ENCODE results near the gene SETD6. TPM values are rescaled to one million over a fixed set of nuclear protein-coding genes. Genes with fewer than 3 reads are reported as not detected.

Gene SETD6
- total and polyA plus RNA-seq, 3 donors from 2014 or later: 21.6 to 77.5 (median 71.2) TPM

DNA sequence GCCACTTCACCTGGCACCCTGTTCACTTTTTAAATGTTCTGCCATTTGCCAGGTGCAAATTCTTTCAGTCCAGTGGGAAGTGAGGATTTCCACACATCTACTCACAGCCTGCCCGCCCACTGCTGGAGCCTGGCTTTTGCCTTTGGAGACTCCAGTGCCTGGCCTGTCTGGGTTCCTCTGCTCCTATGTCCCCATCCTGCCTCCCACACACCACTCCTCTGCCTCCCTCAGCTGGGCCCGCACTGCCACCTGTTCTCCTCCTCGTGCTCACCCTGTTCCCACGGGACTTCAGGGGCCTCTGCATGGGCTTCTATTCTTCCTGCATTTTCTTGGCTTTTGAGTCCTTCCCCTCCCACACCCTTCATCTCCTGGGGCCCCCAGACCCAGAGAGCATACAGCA is 23.3 kb upstream of the SETD6 start:
- TF ChIP-seq, protein P1, sequence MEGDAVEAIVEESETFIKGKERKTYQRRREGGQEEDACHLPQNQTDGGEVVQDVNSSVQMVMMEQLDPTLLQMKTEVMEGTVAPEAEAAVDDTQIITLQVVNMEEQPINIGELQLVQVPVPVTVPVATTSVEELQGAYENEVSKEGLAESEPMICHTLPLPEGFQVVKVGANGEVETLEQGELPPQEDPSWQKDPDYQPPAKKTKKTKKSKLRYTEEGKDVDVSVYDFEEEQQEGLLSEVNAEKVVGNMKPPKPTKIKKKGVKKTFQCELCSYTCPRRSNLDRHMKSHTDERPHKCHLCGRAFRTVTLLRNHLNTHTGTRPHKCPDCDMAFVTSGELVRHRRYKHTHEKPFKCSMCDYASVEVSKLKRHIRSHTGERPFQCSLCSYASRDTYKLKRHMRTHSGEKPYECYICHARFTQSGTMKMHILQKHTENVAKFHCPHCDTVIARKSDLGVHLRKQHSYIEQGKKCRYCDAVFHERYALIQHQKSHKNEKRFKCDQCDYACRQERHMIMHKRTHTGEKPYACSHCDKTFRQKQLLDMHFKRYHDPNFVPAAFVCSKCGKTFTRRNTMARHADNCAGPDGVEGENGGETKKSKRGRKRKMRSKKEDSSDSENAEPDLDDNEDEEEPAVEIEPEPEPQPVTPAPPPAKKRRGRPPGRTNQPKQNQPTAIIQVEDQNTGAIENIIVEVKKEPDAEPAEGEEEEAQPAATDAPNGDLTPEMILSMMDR (IDR thresholded peaks at IDR 0.05): no peak
- no peak for TF ChIP-seq POLR2A (IDR thresholded peaks at IDR 0.05)
- intact Hi-C loops (cut with DNase I; ENCODE audit: low total_unique reads): loop anchor here (5.0 kb wide), 1 partner anchor 155 kb away; no protein-coding TSS in a partner anchor
- peak; percentile 61 for DNase-seq
- Histone ChIP-seq H3K9me3 (no peaks in the 10 kb centered on the region), H3K27ac (no peak overlapping the region), H3K4me1 (peaks cover 31% of the 10 kb centered on the region), H3K4me3 (no peak overlapping the region), H3K27me3 (no peaks in the 10 kb centered on the region), H3K36me3 (ENCODE audit: low read depth, missing control alignments) (no peaks in the 10 kb centered on the region)
- 56 to 61% methylated on average over 4 of the region's 4 CpGs for WGBS, 2 donors

GRCh38 chr16:58492735-58493134 is 22.6 kb upstream of the SETD6 start:
- intact Hi-C loops (cut with DNase I; ENCODE audit: low total_unique reads): loop anchor here (5.0 kb wide), 1 partner anchor 155 kb away; no protein-coding TSS in a partner anchor
- Histone ChIP-seq H3K27ac (no peak overlapping the region), H3K36me3 (ENCODE audit: low read depth, missing control alignments) (no peaks in the 10 kb centered on the region), H3K9me3 (no peaks in the 10 kb centered on the region), H3K27me3 (no peaks in the 10 kb centered on the region), H3K4me1 (peaks cover 28% of the 10 kb centered on the region), H3K4me3 (no peak overlapping the region)
- TF ChIP-seq, protein P1 (IDR thresholded peaks at IDR 0.05): no peak
- no peak for TF ChIP-seq POLR2A (IDR thresholded peaks at IDR 0.05)
- WGBS, 2 donors: 47 to 53% methylated on average over 5 of the region's 5 CpGs
- peak; percentile 58 for DNase-seq

- Histone ChIP-seq H3K4me1 (peaks cover 29% of the 10 kb centered on the region), H3K36me3 (ENCODE audit: low read depth, missing control alignments) (no peaks in the 10 kb centered on the region), H3K9me3 (no peaks in the 10 kb centered on the region), H3K27me3 (no peaks in the 10 kb centered on the region), H3K4me3 (no peak overlapping the region), H3K27ac (peak overlapping the region; percentile 19 to 61)
- WGBS, 2 donors: 81 to 87% methylated on average over 12 to 20 of the region's 20 CpGs
- intact Hi-C loops (cut with DNase I; ENCODE audit: low total_unique reads): loop anchor here (5.0 kb wide), 1 partner anchor 157 kb away; no protein-coding TSS in a partner anchor
- no peak for DNase-seq
- TF ChIP-seq, protein P1 (IDR thresholded peaks at IDR 0.05): no peak
- TF ChIP-seq POLR2A (IDR thresholded peaks at IDR 0.05): no peak
Measured at GRCh38 chr16:58493756-58494431, 21.4 kb upstream of the SETD6 start.

DNA sequence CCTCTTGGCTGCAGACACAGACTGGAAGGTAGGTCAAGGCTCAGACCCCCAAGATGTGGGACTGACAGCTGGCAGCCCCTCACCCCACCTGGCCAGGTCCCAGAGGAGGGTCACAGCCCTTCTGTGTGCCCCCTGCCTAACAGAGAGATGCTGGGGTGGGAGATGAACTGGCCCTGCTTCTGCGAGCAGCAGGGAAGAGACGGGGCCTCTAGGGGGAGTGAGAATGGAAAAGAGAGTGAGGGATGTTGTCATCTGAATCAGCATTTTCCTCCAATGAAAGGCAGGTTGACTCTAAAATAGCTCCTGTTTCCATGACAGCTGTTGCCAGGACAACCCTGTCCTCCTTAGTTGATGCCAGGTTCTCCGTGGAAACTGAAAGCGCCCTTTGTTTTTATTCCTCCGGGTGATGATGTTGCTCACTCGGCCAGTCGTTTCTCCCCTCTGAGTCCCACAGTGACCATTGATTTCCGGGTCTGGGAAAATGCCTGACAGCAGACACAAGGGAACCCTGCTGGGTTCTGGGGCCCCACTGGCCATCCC is 20.3 kb upstream of the SETD6 start:
- H3K4me3 ChIP-seq: no peak overlapping the region

More for the DNA sequence above, 20.3 kb upstream of the SETD6 start:
- peak; percentile 95 for DNase-seq
- no peaks in the 10 kb centered on the region for H3K36me3 ChIP-seq (ENCODE audit: low read depth, missing control alignments)
- peaks cover 31% of the 10 kb centered on the region for H3K4me1 ChIP-seq
- TF ChIP-seq POLR2A (IDR thresholded peaks at IDR 0.05): no peak
- TF ChIP-seq, protein P1 (IDR thresholded peaks at IDR 0.05): peak in 2 of 3 experiments; percentile 29 to 42
- WGBS, 2 donors: 29 to 34% methylated on average over 8 of the region's 8 CpGs
- H3K27ac ChIP-seq: peak overlapping the region; percentile 47 to 72
- intact Hi-C loops (cut with DNase I; ENCODE audit: low total_unique reads): loop anchor here (5.0 kb wide), 1 partner anchor 158 kb away; no protein-coding TSS in a partner anchor
- H3K27me3 ChIP-seq: no peaks in the 10 kb centered on the region
- H3K9me3 ChIP-seq: no peaks in the 10 kb centered on the region

Measured in testis (tissue), 3 donors.